T follicular helper cell (primary cell): ENCODE results near the gene CENPQ.
A peak's percentile ranks its signal among the peaks of the same experiment; 100 is the strongest.
"Not testable (repeated sequence)": the region's sequence is repeated elsewhere in the genome, so short reads cannot be mapped to it uniquely, and the experiment has no call there.

Source experiments
- DNase-seq: peaks from one replicate; pipeline ENCODE4 v3.0.0-alpha.2; 2020; ENCODE audit warnings: low read depth
- total RNA-seq, 2 experiments: gene quantifications; one replicate each; lab custom pipeline; 2026; lab: John Stamatoyannopoulos, UW

The CENPQ gene, protein sequence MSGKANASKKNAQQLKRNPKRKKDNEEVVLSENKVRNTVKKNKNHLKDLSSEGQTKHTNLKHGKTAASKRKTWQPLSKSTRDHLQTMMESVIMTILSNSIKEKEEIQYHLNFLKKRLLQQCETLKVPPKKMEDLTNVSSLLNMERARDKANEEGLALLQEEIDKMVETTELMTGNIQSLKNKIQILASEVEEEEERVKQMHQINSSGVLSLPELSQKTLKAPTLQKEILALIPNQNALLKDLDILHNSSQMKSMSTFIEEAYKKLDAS
- 4.1 to 7.3 reads per million in 2 experiments for total RNA-seq

DNA sequence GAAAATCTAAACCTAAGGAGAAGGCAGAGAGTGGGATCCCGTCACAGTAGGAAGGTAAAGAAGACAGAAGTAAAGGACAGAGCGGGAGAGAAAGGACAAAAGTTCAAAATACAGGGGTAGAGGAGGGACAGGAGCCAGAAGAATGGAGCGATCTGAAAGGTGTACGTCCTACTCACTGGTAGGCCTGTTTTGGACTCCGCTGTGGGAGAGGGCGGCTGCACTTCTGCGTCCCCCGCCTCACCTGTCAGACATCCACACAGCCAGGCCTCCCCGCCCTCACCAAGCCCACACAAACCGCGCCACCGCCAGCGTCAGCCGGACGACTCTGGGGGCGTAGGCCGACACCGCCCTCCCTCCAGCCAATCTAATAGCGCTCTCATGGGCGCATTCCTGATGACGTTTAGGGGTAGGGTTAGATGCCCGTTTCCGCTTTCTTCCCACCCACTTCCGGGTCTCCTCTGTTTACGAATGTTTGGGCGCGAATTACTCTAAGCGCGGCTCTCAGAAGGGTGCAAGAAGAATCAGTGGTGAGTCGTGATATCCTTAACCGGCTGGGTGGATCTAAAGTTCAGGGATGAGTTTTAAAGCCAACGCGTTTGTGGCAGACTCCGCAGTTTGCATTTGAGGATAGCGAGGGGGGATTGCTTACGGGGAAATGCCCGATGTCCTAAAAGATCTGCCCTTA lies at the start of gene CENPQ, which contains the start of gene MMUT:
Gene CENPQ, plus strand, starts transcription at position 444 of the 685 bp plus-strand sequence. CDS start 6,807 bp downstream, outside the sequence.
Gene MMUT, minus strand, starts transcription at position 327 of the 685 bp plus-strand sequence. CDS start 3,787 bp downstream, outside the sequence.
- peak; percentile 84 for DNase-seq

DNA sequence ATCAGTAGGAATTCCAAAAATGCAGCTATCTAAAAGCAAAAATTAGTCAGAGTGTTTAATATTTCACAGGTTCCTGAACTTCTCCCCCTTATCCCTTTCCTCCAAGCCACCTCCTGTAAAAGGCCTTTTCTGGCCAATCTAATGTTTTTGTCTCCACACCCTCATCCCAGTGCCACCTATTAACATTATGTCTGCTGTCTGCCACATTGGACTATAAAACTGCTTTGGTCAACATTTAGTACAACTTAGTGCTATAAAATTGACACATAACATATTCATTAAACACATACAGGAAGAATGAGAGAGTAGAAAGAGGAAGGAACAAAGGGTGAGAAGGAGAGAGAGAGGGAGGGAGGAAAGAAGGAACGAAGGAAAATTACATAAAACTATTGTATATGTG lies 47.8 kb upstream of the CENPQ start:
- no peak for DNase-seq

DNA sequence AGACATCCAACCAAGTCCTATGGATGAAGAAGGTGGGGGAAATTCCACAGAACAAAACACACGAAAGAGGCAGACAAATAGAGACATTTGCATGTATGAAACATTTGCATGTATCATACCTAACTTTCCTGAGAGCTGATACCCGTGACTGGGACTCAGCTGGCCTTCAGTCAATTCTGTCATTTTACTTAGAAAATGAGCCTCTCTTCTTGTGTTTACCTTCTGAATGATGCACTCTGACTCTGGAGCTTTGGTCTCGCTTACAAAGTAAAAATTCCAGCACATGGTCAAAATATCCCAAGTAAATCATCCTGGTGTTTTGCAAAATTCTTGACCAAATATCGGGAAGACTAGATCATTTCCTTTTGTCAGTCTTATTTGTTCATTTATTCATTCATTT lies 47.0 kb upstream of the CENPQ start:
- no peak for DNase-seq

DNA sequence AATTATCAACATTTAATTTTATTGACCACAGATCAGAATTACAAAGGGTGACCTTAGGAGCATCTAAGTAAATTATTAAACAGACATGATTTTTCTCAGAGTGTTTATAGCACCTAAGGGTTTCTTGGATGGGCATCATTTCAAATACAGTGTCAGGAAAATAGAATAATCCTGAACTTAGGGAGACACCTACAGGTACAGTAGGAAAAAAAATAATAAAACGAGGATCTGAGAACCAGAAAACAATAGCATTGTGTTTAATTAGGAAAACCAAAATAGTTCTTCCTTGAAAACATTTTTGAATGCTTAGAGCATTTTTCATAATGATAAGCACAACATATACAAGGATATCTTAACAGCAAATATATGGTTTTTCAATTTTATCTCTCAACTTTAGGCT lies 39.4 kb upstream of the CENPQ start:
- no peak for DNase-seq

DNA sequence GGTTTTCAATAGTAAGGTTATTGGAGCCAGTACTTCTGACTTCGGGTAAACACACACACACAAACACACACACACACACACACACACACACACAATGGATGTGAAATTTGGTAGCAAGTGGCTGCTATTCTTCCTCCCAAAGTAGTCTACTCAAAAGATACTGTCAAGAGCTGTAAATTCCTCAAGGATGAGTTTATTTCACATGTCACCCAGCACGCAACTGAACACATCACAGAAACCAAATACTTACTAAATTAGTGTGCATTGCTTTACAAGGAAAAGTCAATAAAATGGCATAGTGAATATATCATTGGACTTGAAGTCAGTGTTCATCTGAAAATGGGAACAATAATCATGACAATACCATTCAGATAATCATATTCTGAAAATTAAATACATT lies 33.0 kb upstream of the CENPQ start:
- no peak for DNase-seq

DNA sequence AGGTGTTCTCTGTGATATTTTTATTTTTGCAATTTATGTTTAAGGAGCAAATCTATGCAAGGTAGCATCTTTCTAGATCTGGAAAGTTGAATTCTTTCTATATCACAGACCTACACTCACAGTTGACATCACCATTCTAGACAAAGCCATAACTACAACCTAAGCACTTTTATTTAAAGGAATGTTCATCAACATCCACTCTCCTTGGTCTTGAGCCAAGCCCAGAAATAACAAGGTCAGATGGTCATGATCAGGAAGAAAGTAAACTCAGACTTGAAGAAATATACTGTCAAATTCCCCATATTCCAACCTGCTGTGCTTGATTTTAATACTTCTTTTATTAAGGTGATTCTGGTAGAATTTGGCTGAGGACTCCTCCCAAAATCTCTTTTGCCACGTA lies 32.3 kb upstream of the CENPQ start:
- no peak for DNase-seq

DNA sequence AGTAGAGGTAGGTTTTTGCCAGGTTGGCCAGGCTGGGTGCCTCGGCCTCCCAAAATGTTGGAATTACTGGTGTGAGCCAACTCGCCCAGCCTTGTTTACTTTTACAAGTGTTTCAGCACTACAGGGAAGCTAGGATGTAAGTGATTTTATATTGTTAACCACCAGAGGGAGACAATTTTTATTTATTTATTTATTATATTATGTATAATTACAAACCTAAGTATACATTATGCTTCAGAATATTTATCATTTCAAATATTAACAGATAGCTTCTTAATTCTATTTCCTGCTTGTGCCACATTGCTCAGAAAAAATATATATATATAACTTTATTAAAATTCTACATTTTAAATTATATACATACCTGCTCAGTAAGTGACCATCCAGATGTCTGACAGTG lies 9.9 kb upstream of the CENPQ start:
- no peak for DNase-seq

DNA sequence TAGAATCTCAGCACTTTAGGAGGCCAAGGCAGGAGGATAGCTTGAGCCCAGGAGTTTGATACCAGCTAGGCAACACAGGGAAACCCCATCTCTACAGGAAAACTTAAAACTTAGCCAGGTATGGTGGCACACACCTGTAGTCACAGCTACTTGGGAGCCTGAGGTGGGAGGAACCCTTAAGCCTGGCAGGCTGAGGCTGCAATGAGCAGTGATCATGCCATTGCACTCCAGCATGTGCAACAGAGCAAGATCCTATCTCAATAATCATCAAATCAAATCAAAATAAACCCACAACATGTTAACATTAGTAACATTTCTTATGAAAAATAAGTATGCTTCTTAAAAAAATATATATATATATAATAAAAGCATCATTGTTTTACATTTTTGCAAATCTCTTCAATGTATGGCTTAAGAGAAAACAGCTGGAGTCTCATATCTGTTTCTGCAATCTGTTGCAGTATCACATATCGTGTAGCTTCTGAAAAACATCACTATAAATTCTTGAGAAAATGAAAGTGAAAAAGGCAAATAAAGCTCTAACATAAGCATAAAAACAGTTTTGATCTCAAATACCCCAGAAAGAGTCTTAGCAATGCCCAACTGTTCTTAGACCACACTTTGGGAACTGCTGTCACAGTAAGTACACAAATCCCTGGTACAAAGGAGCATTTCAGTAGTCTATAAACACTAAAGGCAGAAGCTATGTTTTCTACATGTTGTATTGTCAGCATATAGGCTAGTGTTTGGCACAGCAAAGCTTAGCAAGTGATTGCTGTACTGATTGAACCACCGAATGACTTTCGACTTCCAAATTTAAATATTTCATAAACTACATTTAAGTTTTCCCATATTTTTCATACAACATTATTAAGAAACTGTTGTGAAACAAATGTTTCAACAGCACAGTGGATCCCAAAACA lies 8.1 kb upstream of the CENPQ start:
- DNase-seq, result no peak

DNA sequence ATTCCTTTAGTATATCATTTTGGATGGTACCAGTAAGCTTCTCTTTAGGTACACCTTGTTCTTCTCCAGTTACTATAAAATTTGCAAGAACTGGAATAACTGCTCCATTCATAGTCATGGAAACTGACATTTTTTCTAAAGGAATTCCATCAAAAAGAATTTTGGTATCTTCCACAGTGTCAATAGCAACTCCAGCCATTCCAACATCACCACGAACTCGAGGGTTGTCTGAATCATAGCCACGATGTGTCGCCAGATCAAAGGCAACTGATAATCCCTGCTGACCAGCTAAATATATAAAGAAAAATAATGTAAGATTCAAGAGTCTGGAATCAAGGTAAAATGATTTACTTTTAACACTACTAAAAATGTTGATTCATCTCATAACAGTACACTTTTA lies 5.4 kb upstream of the CENPQ start:
- no peak for DNase-seq

DNA sequence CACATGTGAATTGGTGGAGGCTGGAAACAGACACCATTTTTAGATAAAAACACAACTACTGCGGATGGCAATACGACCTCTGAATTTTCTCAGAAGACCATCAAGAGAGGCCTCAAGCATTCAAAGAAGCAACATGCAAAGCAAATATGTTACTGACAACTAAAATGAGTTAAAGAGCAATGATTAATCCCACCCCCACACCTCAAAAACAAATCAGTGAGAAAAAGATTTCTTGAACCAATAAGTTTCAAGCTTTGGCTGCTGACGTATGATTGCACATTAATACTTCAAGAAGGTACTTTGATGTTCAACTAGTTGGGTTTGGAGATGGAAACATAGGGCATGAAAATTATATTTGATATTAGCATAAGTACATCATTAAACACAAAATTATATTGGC lies 1.1 kb upstream of the CENPQ start:
- DNase-seq, result no peak

DNA sequence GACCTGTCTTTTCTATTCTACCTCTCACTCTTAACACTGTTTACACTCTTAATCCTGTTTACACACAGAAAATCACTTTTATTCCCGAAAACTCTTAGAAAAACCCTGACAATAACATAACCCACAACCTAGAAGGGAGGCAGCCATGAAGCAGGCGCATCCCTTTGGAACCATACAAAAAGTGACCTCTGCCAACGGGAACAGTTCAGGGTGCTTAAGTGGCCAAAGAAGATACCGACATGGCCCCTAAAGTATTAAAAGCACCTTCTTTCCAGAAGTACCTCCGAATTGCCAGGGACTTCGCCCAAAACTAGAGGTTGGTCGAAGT lies 607 bp upstream of the CENPQ start:
- no peak for DNase-seq

DNA sequence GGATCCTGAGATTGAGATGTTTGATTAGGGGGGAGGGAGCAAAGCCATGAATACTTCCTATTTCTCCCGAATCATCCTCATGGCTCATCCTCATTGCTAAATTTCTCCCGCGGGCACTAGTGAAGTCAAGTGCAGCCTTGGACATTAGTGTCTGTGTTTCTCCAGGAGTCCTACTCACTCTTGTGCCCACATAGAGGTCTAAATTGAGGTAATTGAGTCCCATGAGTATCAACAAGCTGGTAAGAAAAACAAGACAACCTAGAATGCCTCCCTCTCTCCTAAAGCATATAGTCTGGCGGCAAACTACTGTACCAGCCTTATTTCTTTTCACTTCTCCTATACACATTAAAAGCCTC lies 420 bp downstream of the CENPQ start:
- no peak for DNase-seq

DNA sequence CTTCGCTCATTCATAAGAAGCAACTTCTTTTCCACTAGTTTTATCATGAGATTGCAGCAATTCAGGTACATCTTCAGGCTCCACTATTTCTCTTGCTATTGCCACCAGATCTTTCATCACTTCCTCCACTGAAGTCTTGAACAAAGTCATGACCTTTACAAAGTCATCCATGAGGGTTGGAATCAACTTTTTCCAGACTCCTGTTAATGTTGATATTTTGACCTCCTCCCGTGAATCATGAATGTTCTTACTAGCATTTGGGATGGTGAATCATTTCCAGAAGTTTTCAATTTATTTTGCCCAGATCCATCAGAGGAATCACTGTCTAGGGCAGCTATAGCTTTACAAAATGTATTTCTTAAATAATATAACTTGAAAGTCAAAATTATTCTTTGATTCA lies 1.5 kb downstream of the CENPQ start:
- no peak for DNase-seq

DNA sequence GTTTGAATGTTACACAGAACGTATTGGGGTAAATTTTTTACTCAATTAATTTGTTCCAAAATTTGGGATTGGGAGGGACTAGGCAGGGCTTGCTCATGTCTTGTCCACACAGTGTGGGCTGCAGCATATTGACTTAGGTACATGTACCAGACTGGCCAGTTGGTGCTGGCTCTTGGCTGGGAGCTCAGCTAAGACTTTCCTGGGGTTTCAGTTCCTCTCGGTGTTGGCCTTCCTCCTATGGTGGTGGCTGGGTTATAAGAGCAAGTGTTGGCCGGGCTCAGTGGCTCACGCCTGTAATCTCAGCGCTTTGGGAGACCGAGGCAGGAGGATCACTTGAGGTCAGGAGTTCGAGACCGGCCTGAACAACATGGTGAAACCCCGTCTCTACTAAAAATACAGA lies 4.9 kb downstream of the CENPQ start:
- DNase-seq, result no peak

DNA sequence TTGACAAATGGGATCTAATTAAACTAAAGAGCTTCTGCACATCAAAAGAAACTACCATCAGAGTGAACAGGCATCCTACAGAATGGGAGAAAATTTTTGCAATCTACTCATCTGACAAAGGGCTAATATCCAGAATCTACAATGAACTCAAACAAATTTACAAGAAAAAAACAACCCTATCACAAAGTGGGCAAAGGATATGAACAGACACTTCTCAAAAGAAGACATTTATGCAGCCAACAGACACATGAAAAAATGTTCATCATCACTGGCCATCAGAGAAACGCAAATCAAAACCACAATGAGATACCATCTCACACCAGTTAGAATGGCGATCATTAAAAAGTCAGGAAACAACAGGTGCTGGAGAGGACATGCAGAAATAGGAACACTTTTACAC lies 13.4 kb downstream of the CENPQ start:
- DNase-seq, result not testable (repeated sequence)

DNA sequence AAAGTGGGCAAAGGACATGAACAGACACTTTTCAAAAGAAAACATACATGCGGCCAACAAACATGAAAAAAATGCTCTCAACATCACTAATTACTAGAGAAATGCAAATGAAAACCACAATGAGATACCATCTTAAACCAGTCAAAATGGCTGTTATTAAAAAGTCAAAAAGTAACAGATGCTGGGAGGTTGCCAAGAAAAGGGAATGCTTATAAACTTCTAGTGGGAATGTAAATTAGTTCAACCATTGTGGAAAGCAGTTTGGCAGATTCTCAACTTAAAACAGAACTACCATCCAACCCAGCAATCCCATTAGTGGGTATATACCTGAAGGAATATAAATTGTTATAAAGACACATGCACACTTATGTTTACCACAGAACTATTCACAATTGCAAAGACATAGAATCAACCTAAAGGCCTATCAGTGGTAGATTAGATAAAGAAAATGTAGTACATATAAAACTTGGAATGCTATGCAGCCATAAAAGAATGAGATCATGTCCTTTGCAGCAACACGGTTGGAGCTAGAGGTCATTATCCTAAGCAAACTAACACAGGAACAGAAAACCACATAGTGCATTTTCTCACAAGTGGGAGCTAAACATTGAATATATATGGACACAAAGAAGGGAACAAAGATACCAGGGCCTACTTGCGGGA lies 16.3 kb downstream of the CENPQ start:
- DNase-seq, result no peak

DNA sequence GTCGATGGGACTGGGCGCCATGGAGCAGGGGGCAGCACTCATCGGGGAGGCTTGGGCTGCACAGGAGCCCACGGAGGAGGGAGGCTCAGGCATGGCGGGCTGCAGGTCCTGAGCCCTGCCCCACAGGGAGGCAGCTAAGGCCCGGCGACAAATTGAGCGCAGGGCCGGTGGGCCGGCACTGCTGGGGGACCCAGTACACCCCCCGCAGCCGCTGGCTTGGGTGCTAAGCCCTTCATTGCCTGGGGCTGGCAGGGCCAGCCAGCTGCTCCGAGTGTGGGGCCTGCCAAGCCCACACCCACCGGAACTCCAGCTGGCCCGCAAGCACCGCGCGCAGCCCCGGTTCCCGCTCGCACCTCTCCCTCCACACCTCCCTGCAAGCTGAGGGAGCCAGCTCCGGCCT lies 18.7 kb downstream of the CENPQ start:
- DNase-seq, result not testable (repeated sequence)

DNA sequence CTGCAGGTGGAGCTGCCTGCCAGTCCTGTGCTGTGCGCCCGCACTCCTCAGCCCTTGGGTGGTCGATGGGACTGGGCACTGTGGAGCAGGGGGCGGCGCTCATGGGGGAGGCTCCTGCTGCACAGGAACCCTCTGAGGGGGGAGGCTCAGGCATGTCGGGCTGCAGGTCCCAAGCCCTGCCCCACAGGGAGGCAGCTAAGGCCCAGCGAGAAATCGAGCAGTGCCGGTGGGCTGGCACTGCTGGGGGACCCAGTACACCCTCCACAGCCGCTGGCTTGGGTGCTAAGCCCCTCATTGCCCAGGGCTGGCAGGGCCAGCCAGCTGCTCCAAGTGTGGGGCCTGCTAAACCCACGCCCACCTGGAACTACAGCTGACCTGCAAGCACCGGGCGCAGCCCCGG lies 20.2 kb downstream of the CENPQ start:
- DNase-seq, result not testable (repeated sequence)

DNA sequence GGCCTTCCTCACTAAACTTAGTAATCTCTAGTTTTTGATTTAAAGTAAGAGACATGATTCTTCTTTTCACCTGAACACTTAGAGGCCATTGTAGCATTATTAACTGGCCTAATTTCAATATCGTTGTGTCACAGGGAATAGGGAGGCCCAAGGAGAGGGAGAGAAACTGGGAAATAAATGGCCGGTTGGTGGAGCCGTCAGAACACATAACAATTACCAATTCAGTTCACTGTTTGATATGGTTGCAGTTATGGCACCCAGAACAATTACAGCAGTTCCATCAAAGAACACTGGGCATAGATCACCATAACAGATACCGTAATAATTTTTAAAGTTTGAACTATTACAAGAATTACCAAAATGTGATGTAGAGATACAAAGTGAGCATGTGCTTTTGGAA lies 27.5 kb downstream of the CENPQ start:
- DNase-seq, result no peak

DNA sequence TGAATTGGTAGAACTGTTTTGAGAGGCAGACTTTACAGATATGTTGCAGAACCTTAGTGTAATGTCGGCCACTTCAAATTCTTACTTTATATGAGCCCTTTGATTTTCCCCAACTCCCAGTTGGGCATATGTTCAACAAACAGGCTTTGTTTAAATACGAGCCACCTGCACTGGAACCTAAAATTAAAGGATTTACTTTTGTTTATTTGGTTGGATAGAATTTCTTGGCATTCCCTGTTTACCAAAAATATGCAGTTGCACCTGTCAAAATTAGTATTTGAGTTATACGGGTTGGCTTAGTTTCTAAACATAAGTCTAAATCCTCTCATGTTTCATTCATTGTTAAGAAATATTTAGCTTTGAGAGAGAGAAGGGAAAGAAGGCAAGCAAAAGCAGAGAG lies 34.1 kb downstream of the CENPQ start:
- no peak for DNase-seq

DNA sequence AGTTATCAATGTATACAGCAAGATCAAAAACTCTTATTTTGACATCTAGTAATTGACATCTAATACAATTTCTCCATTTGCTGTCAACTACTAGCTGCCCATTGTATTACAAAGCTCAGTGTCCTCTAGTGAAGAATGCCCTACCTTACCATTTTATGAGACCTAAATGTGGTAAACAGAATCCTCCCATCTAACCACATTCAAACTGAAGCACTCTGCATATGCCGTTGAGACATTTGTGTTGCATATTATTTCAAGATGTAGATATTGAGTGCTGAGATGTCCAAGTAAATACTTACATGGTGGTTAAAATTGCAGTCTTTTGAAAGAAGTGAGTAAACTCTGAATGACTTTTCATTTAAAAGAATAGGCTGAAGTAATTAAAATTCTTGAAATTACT lies 36.0 kb downstream of the CENPQ start:
- no peak for DNase-seq

DNA sequence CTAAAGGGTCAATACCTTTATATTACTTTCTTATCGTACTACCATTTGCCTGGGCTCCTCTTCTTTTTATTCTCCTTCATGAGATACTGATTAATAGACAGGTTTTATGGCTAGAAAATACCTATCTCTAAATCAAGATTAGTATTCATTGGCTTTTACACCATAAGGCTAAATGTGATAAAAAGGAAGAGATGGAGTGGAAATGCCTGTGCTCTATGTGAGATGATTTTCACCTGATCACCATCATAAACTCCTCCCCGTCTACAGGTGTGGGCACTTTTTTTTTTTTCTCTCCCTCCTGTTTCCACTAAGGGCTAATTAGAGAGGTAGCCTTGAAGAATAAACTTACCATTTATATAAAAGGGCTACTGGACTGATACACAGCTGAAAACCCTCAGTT lies 36.5 kb downstream of the CENPQ start, which contains the start of gene GLYATL3:
Gene GLYATL3, plus strand, starts transcription at position 301 of the 400 bp plus-strand sequence. CDS start 12,068 bp downstream, outside the sequence.
- no peak for DNase-seq
